Measurements from ENCODE around the gene ATP8B1. TPM values are rescaled to one million over a fixed set of nuclear protein-coding genes. Genes with fewer than 3 reads are reported as not detected.

The ATP8B1 gene
- total RNA-seq, 1 donor from 2014 or later, result 68.8 TPM

DNA sequence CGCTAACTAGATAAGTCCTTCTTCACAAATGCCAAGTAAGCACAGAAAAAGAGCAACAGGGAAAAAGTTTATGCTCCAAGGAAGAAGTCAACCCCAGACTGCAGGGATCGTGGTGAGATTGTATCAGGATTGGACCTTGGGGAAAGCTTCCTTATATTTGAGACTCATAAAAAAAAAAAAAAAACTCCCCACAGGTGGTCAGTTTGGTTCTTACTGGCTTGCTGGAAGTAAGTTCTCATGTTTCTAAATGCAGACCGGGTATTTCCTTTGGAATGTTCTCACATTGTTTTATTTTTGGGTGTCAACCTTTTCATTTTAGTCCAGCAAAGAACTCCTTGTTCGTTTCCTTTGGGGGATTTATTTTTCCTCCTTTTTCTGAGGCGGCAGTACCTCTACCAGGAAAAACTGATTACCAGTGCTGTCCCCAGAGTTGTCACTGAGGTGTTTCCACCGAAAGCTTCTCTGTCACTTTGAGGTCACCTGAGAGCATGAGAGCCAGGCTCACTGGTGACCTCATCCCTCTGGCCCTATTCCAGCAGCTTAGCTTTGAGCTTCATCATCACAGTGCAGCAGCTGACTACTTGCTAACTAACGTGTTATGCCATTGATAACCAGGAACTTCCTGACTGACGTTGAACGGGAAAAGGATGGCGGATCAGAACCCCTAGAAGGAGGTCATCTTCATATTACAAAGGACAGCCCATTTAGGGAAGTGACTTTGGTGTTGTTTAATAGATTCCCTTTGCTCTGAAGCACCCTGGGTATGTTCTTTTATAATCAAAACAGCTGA lies 16.8 kb upstream of the ATP8B1 start:
- DNase-seq (ENCODE audit: extremely low read depth, low read depth, low spot score), result peak; percentile 98

- no peak for DNase-seq (ENCODE audit: extremely low read depth, low read depth, low spot score)
These were observed 16.0 kb upstream of the ATP8B1 start for GRCh38 chr18:57819119-57819518.

DNA sequence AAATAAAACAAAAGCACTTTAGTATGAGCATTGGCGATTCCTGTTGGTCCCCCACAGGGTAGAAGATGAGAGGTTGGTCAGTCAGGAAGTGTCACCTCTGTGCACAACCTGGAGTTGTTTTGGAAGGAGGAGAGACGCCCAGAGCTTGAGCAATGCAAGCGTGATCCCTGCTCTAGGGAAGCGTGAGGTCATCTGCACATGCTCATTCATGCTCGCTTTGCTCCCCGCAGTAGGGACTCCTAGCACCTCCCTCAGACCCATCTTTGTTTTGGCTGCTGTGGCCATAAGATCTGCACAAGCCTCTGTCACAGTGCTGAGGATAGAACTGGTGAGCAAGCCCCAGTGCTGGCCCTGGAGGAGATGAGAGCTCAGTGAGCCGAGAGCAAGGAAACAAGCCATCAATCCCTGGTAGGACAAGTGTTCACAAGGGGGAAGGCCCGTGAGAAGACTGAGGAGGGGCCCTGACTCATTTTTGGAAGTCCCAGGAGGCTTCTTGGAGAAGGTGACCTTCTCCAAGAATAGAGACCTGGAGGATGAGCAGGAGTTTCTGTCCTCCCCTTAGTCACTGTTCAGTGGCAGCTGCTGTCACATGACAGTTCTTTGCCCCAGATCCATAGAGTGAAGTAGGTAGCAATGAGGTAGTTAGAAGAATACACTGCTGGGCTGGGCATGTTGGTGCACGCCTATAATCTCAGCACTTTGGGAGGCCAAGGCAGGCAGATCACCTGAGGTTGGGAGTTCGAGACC lies 13.3 kb upstream of the ATP8B1 start:
- no peak for DNase-seq (ENCODE audit: extremely low read depth, low read depth, low spot score)

GRCh38 chr18:57814555-57814954 lies 11.4 kb upstream of the ATP8B1 start:
- DNase-seq (ENCODE audit: extremely low read depth, low read depth, low spot score), result no peak

DNA sequence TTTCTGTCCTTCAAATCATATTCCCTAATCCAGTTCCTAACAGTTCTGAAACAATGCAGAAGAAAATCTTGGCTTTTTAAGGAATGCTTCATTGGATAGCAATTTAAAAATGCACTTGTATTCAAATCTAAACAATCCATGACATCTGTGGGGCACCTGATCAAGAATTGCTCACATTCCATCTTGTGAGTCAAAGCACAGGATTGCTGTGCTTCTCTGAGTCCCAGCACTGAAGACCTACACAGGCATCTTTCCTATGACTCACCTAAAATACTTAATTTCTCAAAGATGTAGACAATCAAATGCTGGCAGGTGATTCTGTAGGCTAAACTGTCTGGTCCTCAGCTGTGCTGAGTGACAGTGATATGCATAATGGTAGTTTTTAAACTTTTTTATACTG lies 10.1 kb upstream of the ATP8B1 start:
- DNase-seq (ENCODE audit: extremely low read depth, low read depth, low spot score), result peak; percentile 85

DNA sequence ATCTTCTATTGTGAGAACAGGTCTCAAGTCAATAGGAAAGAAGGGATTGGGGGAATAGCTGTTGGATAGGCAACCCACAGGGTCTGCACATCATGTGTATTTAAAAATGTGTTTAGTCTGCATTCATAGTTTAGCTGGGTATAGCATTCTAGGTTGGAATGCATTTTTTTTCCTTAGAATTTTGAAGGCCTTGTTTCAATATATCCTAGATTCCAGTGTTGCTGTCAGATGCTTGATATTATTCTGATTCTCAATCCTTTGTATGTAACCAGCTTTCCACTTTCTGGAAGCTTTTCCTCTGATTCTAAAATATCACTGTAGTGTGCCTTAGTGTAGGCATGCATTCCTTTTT lies 9.0 kb upstream of the ATP8B1 start:
- DNase-seq (ENCODE audit: extremely low read depth, low read depth, low spot score), result no peak

DNA sequence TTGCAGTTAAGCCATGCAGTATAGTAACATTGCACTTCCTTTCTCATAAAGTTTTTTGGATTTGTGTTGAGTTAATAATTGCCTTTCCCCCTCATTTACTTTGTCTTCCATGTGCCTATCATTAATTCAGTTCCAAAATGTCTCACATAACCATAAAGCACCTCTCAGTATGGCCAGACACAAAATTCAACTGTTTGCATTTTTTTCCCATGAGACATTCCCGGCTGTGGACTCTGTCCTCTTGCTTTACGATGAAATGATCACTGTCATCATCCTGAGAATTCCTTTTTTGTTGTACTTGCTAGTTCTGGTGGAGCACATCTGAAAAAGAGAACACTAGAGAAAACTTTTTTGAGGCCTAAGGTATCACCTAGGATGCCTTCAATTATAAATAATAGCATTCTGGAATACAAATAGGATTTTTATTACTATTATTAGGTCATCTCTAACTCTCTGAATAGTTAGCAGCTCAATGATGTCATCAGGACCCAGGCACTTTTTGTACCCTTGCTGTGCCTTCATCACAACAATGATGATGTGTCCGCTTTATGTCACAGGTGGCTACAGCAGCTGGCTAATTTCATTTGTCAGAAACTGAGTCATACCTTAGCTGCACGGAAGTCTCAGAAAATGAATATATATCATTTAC lies 8.5 kb upstream of the ATP8B1 start:
- DNase-seq (ENCODE audit: extremely low read depth, low read depth, low spot score), result no peak

DNA sequence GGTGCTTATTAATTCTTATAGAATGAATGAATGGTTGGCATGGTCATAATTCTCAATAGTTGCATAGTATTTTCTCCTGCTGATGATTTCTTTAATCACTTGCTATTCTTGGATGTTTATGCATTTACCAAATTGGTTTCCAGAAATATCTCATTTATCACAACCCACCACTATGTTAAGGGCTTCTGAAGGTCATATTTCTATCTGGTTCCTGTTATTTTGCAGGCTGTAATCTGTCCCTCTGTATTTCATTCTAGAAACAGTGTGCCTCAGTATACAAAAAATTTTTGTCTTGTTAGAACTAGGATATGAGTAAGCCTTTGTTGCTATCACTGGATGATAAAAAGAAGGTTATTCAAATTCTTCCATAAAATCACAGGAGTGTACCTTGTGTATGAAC lies 6.1 kb upstream of the ATP8B1 start:
- no peak for DNase-seq (ENCODE audit: extremely low read depth, low read depth, low spot score)

GRCh38 chr18:57807336-57808117 lies 4.4 kb upstream of the ATP8B1 start:
- no peak for DNase-seq (ENCODE audit: extremely low read depth, low read depth, low spot score)

GRCh38 chr18:57806978-57807285 lies 3.8 kb upstream of the ATP8B1 start:
- DNase-seq (ENCODE audit: extremely low read depth, low read depth, low spot score), result no peak

DNA sequence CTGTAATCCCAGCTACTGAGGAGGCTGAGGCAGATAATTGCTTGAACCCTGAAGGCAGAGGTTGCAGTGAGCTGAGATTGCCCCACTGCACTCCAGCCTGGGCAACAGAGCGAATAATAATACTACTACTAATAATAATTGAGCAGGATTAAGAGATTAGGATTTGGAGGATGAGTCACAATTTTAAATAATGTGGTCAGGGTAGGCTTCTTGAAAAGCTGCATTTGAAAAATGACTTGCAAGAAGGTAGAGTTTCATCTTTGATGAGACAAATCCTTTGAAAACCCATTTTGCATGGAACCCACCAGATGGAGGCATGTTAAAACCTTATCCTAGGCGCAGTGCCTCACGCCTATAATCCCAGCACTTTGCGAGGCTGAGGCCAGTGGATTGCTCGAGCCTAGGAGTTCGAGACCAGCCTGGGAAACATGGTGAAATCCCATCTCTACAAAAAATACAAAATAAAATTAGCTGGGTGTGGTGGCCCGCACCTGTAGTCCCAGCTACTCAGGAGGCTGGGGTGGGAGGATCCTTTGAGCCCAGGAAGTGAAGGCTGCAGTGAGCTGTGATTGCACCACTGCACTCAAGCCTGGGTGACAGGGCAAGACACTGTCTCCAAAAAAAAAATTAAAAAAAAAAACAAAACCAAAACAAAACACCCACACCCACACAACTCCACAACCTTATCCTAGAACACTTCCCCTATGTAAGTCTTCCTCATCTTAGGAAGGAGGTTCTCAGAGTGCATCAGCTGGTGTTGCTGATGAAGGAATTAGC lies 3.3 kb upstream of the ATP8B1 start:
- DNase-seq (ENCODE audit: extremely low read depth, low read depth, low spot score), result no peak

GRCh38 chr18:57805117-57805516 lies 2.0 kb upstream of the ATP8B1 start:
- no peak for DNase-seq (ENCODE audit: extremely low read depth, low read depth, low spot score)

DNA sequence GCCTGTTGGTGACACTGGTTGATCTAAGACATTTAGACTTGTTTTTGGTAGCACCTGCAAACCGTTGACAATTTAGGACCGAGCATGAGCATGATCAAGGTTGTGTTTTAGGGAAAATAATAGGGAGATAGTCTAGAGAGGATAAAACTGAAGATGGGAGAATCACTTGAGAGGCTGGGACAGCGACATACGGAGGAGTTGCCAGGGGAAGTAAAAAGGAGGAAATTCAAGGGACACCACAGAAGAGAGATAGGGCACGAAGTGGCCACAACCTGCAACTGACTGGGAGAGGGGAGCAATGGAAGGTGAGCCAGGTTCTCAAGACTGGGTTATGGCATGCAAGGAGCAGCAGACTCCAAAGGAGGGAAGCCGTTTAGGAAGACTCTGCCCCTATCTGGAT lies 1.4 kb upstream of the ATP8B1 start:
- DNase-seq (ENCODE audit: extremely low read depth, low read depth, low spot score), result no peak

GRCh38 chr18:57802213-57803102 lies 657 bp downstream of the ATP8B1 start:
- DNase-seq (ENCODE audit: extremely low read depth, low read depth, low spot score), result no peak

DNA sequence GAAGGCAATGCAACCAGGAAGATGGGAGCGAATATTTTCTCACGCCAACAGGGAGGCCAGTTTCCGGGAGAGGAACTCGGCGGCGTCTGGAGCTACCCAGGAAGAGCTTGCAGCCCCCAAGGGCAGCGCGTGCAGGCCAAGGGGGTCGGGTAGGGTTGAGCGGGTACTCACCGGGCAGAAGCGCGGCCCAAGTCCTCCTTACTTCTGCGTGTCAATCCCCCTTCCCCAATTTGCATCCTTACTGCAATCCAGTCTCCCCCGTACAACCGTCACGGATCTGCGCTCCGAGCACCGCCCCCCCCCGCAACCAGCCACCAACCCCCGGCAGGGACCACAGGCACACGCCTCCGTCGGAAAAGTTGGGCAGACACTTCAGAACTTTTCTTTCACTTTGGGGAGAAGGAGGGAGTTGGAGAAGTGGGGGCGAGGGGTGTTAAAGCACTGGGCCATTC lies 1.3 kb downstream of the ATP8B1 start:
- DNase-seq (ENCODE audit: extremely low read depth, low read depth, low spot score), result no peak

DNA sequence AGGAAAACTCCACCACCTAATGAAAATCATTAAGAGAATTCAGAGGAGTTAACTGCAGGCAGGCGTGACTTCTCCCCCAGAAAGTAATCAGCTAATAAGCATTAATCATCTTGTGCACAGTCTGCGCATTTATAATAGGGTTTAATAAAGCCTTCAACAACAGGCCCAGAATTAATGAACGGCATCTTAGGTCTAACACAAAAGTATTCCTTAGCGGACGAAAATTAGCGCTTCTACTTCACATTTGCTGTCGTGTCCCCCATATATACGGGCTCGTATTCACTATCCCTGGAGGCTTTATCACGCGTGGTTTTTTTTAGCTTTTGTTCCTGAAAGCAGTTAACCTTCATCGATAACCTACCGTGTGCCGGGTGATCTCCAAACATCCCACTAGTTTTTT lies 1.8 kb downstream of the ATP8B1 start:
- no peak for DNase-seq (ENCODE audit: extremely low read depth, low read depth, low spot score)

DNA sequence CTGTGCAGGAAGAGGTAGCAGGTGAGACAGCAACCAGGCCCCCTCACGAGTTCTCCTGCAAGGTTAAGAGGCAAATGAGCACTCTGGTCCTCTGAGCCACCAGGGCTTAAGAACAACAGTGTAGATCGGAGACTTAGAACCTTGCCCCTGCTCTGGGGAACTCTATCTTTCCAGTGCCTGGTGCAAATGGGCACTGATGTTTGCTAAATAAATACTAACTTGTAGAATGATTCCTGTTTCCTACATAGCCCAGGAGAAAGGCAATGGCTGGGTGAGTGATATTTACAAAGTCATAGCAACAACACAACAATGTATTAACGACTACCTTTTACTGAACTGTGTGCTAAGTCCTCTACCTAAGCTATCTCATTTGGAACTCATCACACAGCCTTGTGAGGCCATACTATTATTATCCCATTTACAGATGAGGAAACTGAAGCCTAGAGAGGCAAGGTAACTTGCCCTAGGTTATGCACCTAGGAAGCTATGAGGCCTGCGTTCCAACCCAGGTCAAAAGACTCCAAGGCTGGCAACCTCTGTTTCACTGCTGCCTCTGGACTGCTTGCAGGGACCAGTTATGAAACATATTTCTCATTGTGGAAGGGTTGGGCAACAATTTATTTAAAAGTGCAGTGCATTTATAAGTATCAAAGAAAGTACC lies 4.3 kb downstream of the ATP8B1 start:
- no peak for DNase-seq (ENCODE audit: extremely low read depth, low read depth, low spot score)

DNA sequence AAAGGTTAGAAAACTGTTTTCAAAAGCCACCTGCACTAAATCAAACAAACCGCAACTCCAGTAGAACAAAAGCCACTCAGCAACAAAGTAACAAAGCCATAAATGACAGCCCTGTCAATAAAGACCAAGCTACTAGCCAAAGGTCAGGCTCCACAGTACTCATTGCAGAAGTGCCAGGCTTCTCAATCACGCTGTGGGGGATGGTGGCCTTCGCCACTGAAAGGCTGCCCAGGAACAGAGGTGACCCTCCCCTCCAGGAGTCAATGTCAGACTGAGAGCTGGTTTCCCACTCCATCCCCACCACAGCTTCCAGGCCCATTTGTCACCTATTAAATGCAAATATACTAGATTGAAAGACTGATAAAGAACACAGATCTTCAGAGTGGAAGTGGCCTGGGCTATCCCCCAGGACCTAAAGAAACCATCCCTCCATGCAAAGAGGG lies 5.9 kb downstream of the ATP8B1 start:
- no peak for DNase-seq (ENCODE audit: extremely low read depth, low read depth, low spot score)
